ENCODE measurements around the gene AOC2. TPM values are rescaled to one million over a fixed set of nuclear protein-coding genes. Genes with fewer than 3 reads are reported as not detected.

Gene AOC2
- total and polyA plus RNA-seq, 9 of the 15 experiments (the other 6 are each of a cell fraction or from before 2014, with no cell fraction given): 0.08 to 0.91 (median 0.49) TPM

DNA sequence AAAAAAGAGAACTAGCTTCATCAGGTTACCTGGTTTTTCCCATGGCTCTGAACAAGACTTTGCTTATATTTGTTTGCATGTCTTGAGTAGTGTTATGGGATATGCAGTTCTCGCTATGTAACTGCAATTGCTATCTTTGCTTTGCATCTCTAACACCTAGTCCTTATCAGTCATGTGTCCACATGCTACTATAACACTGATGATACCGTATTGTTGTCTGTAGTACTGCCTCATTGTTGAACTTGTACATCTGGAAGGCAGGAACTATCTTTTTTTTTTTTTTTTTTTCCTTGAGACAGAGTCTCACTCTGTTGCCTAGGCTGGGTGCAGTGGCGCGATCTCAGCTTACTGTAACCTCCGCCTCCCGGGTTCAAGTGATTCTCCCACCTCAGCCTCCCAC is 8.6 kb upstream of the AOC2 start:
- Histone ChIP-seq H3K9ac (ENCODE audit: insufficient read depth in 1 of 2, low read depth in 2 of 2, low read length in 2 of 2) (no peak overlapping the region), H4K20me1 (replicated peaks; ENCODE audit: control insufficient read depth, insufficient read depth, low read length) (0 out of 2 replicates have a peak, but pooled peaks cover 5% of the 10 kb centered on the region), H3K4me2 (ENCODE audit: insufficient read depth, low read length) (no peak overlapping the region), H3K79me2 (ENCODE audit: control insufficient read depth, insufficient read depth, low read length) (peaks cover 46% of the 10 kb centered on the region), H2AFZ (ENCODE audit: low read depth, low read length) (no peak overlapping the region), H3K27ac (ENCODE audit: extremely low read depth, low read depth, low read length) (no peak overlapping the region), H3K36me3 (ENCODE audit: control insufficient read depth, insufficient read depth, low read length) (peaks cover 60% of the 10 kb centered on the region), H3K4me3 (no peak overlapping the region), H3K9me1 (ENCODE audit: control insufficient read depth, insufficient read depth, low read length) (no peaks in the 10 kb centered on the region), H3K4me1 (replicated peaks in 1 of 2; ENCODE audit: control insufficient read depth in 2 of 2, insufficient read depth in 2 of 2, low read length in 2 of 2) (peaks cover 3 to 14% of the 10 kb centered on the region in 2 experiments; a peak in 4 of 5 replicates), H3K27me3 (ENCODE audit: control insufficient read depth in 2 of 2, insufficient read depth in 2 of 2, low read length in 2 of 2) (no peaks in the 10 kb centered on the region), H3K9me3 (replicated peaks; ENCODE audit: control insufficient read depth, insufficient read depth, low read depth, low read length) (no peaks in the 10 kb centered on the region)
- intact Hi-C loops (cut with micrococcal nuclease): no loop called here
- POLR2A ChIA-PET: interaction anchor here (0.8 to 1.9 kb wide), 5 partner anchors 10 to 163 kb away, joined by 4 to 8 read pairs (median 5); partner anchors contain the start of genes BECN1 and RPL27
- BruUV-seq (replicated peaks): no TSS peak
- DNase-seq (ENCODE audit: extremely low read depth in 1 of 4, low spot score in 3 of 4): no peak
- TF ChIP-seq GATAD2A (IDR thresholded peaks at IDR 0.05): no peak
- no peak for TF ChIP-seq KDM5B (IDR thresholded peaks at IDR 0.05; ENCODE audit: insufficient replicate concordance, low read depth, low read length)
- no peak for TF ChIP-seq NFATC3 (IDR thresholded peaks at IDR 0.05)
- no peak for TF ChIP-seq GATAD2B (IDR thresholded peaks at IDR 0.05; ENCODE audit: borderline replicate concordance)
- TF ChIP-seq, protein P1, sequence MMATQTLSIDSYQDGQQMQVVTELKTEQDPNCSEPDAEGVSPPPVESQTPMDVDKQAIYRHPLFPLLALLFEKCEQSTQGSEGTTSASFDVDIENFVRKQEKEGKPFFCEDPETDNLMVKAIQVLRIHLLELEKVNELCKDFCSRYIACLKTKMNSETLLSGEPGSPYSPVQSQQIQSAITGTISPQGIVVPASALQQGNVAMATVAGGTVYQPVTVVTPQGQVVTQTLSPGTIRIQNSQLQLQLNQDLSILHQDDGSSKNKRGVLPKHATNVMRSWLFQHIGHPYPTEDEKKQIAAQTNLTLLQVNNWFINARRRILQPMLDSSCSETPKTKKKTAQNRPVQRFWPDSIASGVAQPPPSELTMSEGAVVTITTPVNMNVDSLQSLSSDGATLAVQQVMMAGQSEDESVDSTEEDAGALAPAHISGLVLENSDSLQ (IDR thresholded peaks at IDR 0.05): no peak
- no peak for TF ChIP-seq ESRRA (IDR thresholded peaks at IDR 0.05; ENCODE audit: borderline replicate concordance, low read depth)
- TF ChIP-seq, protein P2, sequence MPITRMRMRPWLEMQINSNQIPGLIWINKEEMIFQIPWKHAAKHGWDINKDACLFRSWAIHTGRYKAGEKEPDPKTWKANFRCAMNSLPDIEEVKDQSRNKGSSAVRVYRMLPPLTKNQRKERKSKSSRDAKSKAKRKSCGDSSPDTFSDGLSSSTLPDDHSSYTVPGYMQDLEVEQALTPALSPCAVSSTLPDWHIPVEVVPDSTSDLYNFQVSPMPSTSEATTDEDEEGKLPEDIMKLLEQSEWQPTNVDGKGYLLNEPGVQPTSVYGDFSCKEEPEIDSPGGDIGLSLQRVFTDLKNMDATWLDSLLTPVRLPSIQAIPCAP (CRISPR knock-in tag; IDR thresholded peaks at IDR 0.05; ENCODE audit: borderline replicate concordance): no peak
- no peak for TF ChIP-seq RBBP5 (IDR thresholded peaks at IDR 0.05; ENCODE audit: borderline replicate concordance, insufficient read depth, low read length, poor library complexity, severe bottlenecking)
- no peak for FAIRE-seq
- in situ Hi-C loops (cut with MboI): no loop called here
- WGBS (ENCODE audit: insufficient coverage, low coverage, missing lambda C conversion rate): 94% methylated on average over 4 of the region's 6 CpGs
- no peak for ATAC-seq
- CTCF ChIA-PET (ENCODE audit: low intra/inter-chr PET ratio): no interaction called here
